ENCODE data around the gene KRT17.

DNA sequence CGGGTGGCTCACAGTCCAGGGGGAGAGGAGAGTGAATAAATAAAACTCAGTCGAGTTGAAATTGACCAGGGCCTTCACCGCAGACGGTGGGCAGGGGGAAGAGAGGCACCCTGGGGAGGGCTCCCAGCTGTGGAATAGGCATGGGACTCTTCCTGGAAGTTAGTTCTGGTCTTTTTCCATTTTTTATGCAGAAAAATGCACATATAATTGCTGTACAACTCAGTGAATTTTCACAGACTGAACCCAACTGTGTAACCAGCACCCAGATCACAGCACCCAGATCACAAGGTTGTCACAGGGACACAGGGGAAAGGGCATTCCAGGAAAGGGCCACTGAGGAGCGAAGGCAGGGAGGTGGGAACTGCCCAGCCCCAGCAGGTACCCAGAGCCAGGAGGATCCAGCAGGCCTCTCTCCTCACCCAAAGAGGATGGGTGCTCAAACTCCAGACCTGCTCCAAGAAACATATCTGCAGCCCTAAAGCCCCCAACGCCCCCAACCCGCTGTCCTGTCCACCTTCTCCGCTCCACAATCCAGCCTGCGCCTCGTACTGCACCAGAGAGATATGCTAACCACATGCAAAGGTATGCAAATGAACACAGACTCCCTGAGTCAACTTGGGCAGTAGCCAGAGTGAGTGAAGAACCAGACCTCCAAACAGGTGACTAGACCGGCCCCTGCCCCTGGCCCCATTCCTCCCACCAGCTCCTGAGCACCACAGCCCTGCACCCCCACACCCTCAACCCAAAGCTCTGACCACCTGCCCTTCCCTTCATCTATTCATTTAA, 35.2 kb upstream of the KRT17 start:
- no peak for TF ChIP-seq POLR2AphosphoS5 (IDR thresholded peaks at IDR 0.05; ENCODE audit: low read depth, low read length)
- TF ChIP-seq, protein P1, sequence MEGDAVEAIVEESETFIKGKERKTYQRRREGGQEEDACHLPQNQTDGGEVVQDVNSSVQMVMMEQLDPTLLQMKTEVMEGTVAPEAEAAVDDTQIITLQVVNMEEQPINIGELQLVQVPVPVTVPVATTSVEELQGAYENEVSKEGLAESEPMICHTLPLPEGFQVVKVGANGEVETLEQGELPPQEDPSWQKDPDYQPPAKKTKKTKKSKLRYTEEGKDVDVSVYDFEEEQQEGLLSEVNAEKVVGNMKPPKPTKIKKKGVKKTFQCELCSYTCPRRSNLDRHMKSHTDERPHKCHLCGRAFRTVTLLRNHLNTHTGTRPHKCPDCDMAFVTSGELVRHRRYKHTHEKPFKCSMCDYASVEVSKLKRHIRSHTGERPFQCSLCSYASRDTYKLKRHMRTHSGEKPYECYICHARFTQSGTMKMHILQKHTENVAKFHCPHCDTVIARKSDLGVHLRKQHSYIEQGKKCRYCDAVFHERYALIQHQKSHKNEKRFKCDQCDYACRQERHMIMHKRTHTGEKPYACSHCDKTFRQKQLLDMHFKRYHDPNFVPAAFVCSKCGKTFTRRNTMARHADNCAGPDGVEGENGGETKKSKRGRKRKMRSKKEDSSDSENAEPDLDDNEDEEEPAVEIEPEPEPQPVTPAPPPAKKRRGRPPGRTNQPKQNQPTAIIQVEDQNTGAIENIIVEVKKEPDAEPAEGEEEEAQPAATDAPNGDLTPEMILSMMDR (IDR thresholded peaks at IDR 0.05): no peak
- TF ChIP-seq SIN3A (IDR thresholded peaks at IDR 0.05; ENCODE audit: borderline replicate concordance, insufficient read depth, low read depth, low read length): no peak

All from Panc1 (cell line).